ENCODE data around the gene ZNF747.
A peak's percentile ranks its signal among the peaks of the same experiment; 100 is the strongest.

The ZNF747 gene

GRCh38 chr16:30491229-30491628, 43.4 kb downstream of the ZNF747 start:
- DNase-seq (ENCODE audit: low spot score in 2 of 2) (no peak), ATAC-seq (ENCODE audit: low read depth) (no peak)
- Mint-ChIP-seq H3K36me3 (peaks cover 36% of the 10 kb centered on the region), H3K4me1 (peaks cover 3% of the 10 kb centered on the region), H3K4me3 (no peak overlapping the region), H3K27me3 (no peaks in the 10 kb centered on the region), H3K9me3 (no peaks in the 10 kb centered on the region), H3K27ac (no peak overlapping the region)

DNA sequence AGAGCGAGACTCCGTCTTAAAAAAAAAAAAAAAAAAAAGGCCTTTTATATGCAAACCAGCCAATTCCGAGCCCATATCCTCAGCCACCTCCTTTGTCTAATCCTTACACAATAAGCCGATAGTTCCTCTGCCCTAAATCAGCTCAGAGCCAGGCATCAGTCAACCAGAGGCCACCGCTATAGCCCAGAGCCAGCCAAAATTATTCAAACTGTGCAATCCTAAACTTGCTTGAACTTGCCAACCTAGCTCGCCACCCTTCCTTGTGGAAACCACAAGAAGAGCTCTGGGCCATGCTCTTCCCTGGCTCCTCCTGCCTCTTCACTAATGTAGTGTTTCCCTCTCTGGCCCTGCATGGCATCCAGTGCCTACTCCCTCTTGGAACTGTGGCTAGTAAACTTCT, 44.4 kb downstream of the ZNF747 start:
- Mint-ChIP-seq H3K36me3 (peaks cover 37% of the 10 kb centered on the region), H3K27ac (peak overlapping the region; percentile 14)

DNA sequence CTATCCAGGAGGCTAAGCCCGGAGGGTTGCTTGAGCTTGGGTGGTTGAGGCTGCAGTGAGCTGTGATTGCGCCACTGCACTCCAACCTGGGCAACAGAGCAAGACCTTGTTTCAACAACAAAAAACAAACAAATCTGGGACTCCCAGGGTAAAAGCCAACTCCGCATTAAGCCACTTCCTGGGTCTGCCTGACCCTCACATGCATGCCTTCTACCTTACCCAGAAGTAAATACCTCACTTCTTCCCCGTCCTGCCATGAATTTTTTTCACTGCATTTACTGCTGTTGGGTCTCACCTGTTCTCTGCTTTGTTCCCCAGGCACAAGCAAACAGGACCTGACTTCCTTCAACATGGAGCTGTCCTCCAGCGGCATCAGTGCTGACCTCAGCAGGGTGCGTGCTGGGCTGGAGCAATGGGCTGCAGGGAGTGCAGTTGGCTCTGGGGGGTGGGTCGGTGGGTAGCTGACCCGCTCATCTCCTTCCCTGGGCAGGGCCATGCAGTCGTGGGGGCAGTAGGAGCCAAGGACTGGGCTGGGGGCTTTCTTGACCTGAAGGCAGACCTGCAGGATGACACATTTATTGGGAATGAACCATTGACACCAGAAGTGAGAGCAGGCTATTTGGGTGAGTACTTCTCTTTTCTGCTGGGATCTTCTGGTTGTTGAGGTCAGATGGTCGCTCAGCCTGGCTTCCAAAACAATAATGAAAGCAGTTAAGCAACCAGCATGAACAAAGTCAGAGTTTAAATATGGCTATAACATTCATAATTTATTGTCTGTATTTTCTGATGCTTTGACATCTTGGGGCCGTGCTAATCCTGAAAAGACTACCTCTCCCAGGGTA, 45.7 kb downstream of the ZNF747 start:
- H3K4me1 Mint-ChIP-seq: peaks cover 3% of the 10 kb centered on the region
- ATAC-seq (ENCODE audit: low read depth) (no peak), DNase-seq (ENCODE audit: low spot score in 2 of 2) (no peak)
- peak overlapping the region; percentile 60 for H3K27ac Mint-ChIP-seq
- H3K36me3 Mint-ChIP-seq: peaks cover 34% of the 10 kb centered on the region
- no peaks in the 10 kb centered on the region for H3K9me3 Mint-ChIP-seq
- no peaks in the 10 kb centered on the region for H3K27me3 Mint-ChIP-seq
- no peak overlapping the region for H3K4me3 Mint-ChIP-seq

More for the DNA sequence above, 44.4 kb downstream of the ZNF747 start:
- peaks cover 3% of the 10 kb centered on the region for H3K4me1 Mint-ChIP-seq
- DNase-seq (ENCODE audit: low spot score in 2 of 2): no peak
- ATAC-seq (ENCODE audit: low read depth): no peak
- H3K9me3 Mint-ChIP-seq: no peaks in the 10 kb centered on the region
- no peak overlapping the region for H3K4me3 Mint-ChIP-seq
- H3K27me3 Mint-ChIP-seq: no peaks in the 10 kb centered on the region

DNA sequence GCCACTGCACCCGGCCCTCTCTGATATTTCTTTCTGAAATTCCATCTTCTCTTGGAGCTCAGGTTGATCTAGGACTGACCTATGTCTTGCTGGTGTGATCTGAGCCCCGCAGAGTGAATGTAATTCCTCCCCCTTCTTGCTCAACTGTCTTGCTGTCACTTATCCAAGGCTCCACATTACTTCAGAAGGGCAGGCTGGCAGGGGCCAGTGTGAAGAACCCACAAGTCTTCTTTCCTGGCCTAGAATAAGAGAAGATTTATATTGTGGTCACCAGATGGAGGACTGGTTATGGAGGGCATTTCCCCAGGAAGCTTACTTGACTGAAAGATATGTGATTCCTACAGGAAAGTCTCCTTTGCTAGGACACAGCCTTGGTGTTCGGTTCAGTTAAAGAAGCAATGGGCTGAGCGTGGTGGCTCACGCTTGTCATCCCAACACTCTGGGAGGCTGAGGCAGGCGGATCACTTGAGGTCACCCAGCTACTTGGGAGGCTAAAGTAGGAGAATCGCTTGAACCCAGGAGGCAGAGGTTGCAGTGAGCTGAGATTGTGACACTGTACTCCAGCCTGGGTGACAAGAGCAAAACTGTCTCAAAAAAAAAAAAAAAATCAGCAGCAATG, 48.7 kb downstream of the ZNF747 start:
- ATAC-seq (ENCODE audit: low read depth): no peak
- peaks cover 5% of the 10 kb centered on the region for H3K4me1 Mint-ChIP-seq
- no peak overlapping the region for H3K4me3 Mint-ChIP-seq

DNA sequence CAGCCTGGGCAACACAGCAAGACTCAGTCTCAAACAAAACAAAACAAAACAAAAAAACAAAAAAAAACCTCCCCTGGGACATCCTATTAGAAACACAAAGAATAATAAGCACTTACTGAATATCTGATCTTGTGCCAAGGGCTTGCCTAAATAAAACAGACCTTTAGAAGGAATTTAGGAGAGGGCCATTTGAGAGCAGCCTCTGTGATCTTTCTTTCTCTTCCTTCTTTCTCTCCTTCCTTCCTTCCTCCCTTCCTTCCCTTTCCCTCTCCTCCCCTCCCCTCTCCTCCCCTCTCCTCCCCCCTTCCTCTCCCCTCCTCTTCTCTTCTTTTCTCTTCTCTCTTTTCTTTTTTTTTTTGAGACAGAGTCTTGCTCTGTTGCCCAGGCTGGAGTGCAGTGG, 49.8 kb downstream of the ZNF747 start:
- Mint-ChIP-seq H3K27me3 (no peaks in the 10 kb centered on the region), H3K36me3 (peaks cover 44% of the 10 kb centered on the region), H3K4me3 (no peak overlapping the region), H3K9me3 (no peaks in the 10 kb centered on the region), H3K27ac (no peak overlapping the region), H3K4me1 (peaks cover 2% of the 10 kb centered on the region)
- DNase-seq (ENCODE audit: low spot score in 2 of 2) (no peak), ATAC-seq (ENCODE audit: low read depth) (no peak)

More for the DNA sequence above, 48.7 kb downstream of the ZNF747 start:
- no peak for DNase-seq (ENCODE audit: low spot score in 2 of 2)
- no peak overlapping the region for H3K27ac Mint-ChIP-seq
- H3K9me3 Mint-ChIP-seq: no peaks in the 10 kb centered on the region
- no peaks in the 10 kb centered on the region for H3K27me3 Mint-ChIP-seq
- H3K36me3 Mint-ChIP-seq: peaks cover 42% of the 10 kb centered on the region

GRCh38 chr16:30482366-30482765, 52.3 kb downstream of the ZNF747 start:
- peak; percentile 39 for ATAC-seq (ENCODE audit: low read depth)
- DNase-seq (ENCODE audit: low spot score in 2 of 2): no peak
- Mint-ChIP-seq H3K4me1 (peaks cover 16% of the 10 kb centered on the region), H3K36me3 (peaks cover 42% of the 10 kb centered on the region), H3K9me3 (no peaks in the 10 kb centered on the region), H3K4me3 (no peak overlapping the region), H3K27ac (no peak overlapping the region), H3K27me3 (no peaks in the 10 kb centered on the region)

DNA sequence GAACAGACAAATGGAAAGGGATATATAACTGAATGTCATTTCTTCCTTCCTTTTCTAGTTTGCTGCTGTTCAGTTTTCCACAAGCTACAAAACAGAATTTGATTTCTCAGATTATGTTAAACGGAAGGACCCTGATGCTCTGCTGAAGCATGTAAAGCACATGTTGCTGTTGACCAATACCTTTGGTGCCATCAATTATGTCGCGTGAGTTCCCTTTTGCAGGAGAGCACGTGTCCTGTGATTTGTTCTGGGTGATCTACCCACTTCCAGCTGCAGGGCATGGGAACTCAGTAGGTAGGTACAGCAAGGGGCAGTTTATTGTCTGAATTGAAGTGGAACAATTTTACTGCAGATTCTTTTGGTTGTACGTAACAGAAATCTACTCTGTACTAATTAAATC, 53.3 kb downstream of the ZNF747 start:
- Mint-ChIP-seq H3K27me3 (no peaks in the 10 kb centered on the region), H3K4me1 (peaks cover 18% of the 10 kb centered on the region), H3K36me3 (peaks cover 45% of the 10 kb centered on the region), H3K4me3 (no peak overlapping the region), H3K27ac (no peak overlapping the region), H3K9me3 (no peaks in the 10 kb centered on the region)
- DNase-seq (ENCODE audit: low spot score in 2 of 2) (no peak), ATAC-seq (ENCODE audit: low read depth) (no peak)
